Mesendoderm (in vitro differentiated cells): ENCODE results near the gene CNTN4.

Source experiments
- DNase-seq: peaks from one replicate; pipeline ENCODE4 v3.0.0; 2013
- H2AK5ac ChIP-seq: 2 replicates; pipeline ENCODE4 v1.6.1; 2013; ENCODE audit warnings: low read length, inconsistent platforms
- H2BK120ac ChIP-seq: 2 replicates; pipeline ENCODE4 v1.6.1; 2013; ENCODE audit warnings: low read depth, mild to moderate bottlenecking, low read length, moderate library complexity, mixed read lengths
- H2BK15ac ChIP-seq: replicated peaks from 2 replicates; pipeline ENCODE4 v1.6.1; 2013; ENCODE audit warnings: low read depth, mild to moderate bottlenecking, moderate library complexity
- H2BK5ac ChIP-seq: 2 replicates; pipeline ENCODE4 v1.6.1; 2013; ENCODE audit warnings: low read length, inconsistent platforms
- H3K18ac ChIP-seq: 2 replicates; pipeline ENCODE4 v1.6.1; 2013; ENCODE audit warnings: mild to moderate bottlenecking, low read length, mixed read lengths
- H3K23ac ChIP-seq: one replicate; pipeline ENCODE4 v1.6.1; 2013; ENCODE audit warnings: low read length
- H3K27ac ChIP-seq: 2 replicates; pipeline ENCODE4 v1.5.1; 2013; ENCODE audit warnings: low read depth, mild to moderate bottlenecking, inconsistent platforms, low read length, moderate library complexity
- H3K27me3 ChIP-seq: 2 replicates; pipeline ENCODE4 v1.6.1; 2013; ENCODE audit warnings: low read length, control low read depth, mild to moderate bottlenecking, inconsistent platforms; ENCODE audit not compliant: insufficient read depth, poor library complexity
- H3K36me3 ChIP-seq: 2 replicates; pipeline ENCODE4 v1.6.1; 2013; ENCODE audit warnings: low read length, inconsistent platforms; ENCODE audit not compliant: control insufficient read depth, insufficient read depth
- H3K4ac ChIP-seq: one replicate; pipeline ENCODE4 v1.6.1; 2013; ENCODE audit warnings: low read depth, mild to moderate bottlenecking, low read length, moderate library complexity
- H3K4me1 ChIP-seq: 2 replicates; pipeline ENCODE4 v1.6.1; 2013; ENCODE audit warnings: low read depth, low read length, inconsistent platforms; ENCODE audit not compliant: control insufficient read depth
- H3K4me2 ChIP-seq: 2 replicates; pipeline ENCODE4 v1.6.1; 2013; ENCODE audit warnings: low read length
- H3K4me3 ChIP-seq: 2 replicates; pipeline ENCODE4 v1.5.1; 2013; ENCODE audit warnings: mild to moderate bottlenecking, low read length
- H3K56ac ChIP-seq: one replicate; pipeline ENCODE4 v1.6.1; 2013; ENCODE audit warnings: low read length
- H3K79me1 ChIP-seq: 2 replicates; pipeline ENCODE4 v1.6.1; 2013; ENCODE audit warnings: low read length, inconsistent platforms
- H3K79me2 ChIP-seq: 2 replicates; pipeline ENCODE4 v1.6.1; 2013; ENCODE audit warnings: mild to moderate bottlenecking, low read length; ENCODE audit not compliant: control insufficient read depth, insufficient read depth
- H3K9ac ChIP-seq: 2 replicates; pipeline ENCODE4 v1.6.1; 2013; ENCODE audit warnings: low read length, inconsistent platforms
- H4K5ac ChIP-seq: one replicate; pipeline ENCODE4 v1.6.1; 2013; ENCODE audit warnings: low read length
- H4K8ac ChIP-seq: one replicate; pipeline ENCODE4 v1.6.1; 2013; ENCODE audit warnings: low read depth, mild to moderate bottlenecking, control low read depth, low read length, moderate library complexity
- WGBS: extraction: QIAGEN DNeasy Blood & Tissue Kit; methylation state at CpG from one replicate; pipeline ENCODE4 v1.1.7; 2013; ENCODE audit warnings: low lambda C conversion rate, missing lambda C conversion rate; ENCODE audit not compliant: insufficient coverage; ENCODE audit errors: extremely low coverage; 5-methylcytosine and 5-hydroxymethylcytosine counted together

CNTN4 gene

DNA sequence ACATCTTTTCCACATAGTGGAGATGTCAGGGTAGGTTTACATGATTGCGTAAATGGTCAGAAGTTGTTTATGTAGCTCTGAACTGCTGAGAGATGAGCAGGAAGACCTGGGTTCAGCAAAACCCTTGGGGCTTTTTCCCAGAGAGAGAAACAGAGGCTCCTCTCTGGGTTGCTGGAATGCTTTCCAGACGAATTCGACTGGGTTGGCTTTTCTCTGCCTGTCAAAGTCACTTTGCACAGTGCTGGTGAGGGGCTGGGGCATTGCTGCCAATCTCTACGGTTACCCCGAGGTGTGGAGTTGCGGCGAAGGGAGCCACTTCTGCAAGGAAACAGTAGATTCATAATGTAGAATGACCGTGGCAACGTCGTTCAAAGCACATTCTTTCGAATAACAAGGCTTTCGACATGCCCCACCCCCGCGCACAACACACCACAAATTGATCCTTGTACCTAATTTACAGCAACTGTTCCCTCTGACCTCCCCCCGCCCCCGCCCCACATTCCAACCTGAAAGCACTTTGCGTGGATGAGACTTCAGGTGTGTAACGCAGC is 950 bp upstream of the CNTN4 start:
- no peak overlapping the region for H2BK5ac ChIP-seq
- H3K27me3 ChIP-seq = peaks cover 3% of the 10 kb centered on the region
- H3K4ac ChIP-seq = no peak overlapping the region
- H3K4me3 ChIP-seq = no peak overlapping the region
- no peak overlapping the region for H2BK15ac ChIP-seq
- H4K5ac ChIP-seq = no peak overlapping the region
- H3K27ac ChIP-seq = no peak overlapping the region
- WGBS = no CpG with 5 or more reads among the region's 18 CpGs
- no peak overlapping the region for H4K8ac ChIP-seq
- peaks cover 1% of the 10 kb centered on the region for H3K79me1 ChIP-seq
- DNase-seq = no peak
- H3K56ac ChIP-seq = peak overlapping the region; percentile 82
- no peak overlapping the region for H3K9ac ChIP-seq
- no peak overlapping the region for H2AK5ac ChIP-seq
- no peaks in the 10 kb centered on the region for H3K36me3 ChIP-seq
- H2BK120ac ChIP-seq = no peak overlapping the region
- peak overlapping the region; percentile 57 for H3K23ac ChIP-seq
- peak overlapping the region; percentile 71 for H3K4me2 ChIP-seq
- H3K4me1 ChIP-seq = peaks cover 3% of the 10 kb centered on the region
- no peaks in the 10 kb centered on the region for H3K79me2 ChIP-seq
- H3K18ac ChIP-seq = no peak overlapping the region

DNA sequence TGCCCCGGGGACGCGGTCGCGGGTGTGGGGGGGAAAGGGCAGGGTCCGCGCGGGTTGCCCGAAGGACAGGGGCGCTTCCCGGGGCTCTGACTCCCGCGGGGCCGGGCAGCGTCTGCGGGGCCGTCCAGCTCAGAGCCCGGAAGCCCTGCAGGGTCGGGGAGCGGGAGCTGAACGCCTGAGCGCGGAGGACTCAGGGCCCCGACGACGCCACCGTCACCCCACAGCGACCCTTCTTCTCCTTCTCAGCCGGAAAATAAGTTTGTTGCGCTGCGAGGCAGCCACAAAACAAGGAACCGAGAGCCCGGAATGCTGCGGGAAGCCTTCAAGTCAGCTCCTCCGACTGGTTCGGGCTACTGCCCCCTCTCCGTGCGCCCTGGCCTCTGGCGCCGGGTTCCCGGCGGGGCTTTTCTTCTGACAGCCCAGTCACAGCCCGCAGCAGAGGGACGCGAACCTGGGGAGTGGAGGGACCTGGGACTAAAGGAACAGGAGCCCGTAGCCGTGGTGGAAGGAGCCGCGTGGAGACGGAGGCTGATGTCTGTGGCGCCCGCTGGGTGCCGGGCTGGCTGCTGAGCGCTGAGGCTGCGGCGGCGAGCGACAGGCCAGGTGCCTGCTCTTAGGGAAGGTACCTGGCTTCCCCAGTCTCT is 484 bp downstream of the CNTN4 start:
- peaks cover 1% of the 10 kb centered on the region for H3K79me1 ChIP-seq
- no peak overlapping the region for H4K8ac ChIP-seq
- H3K27ac ChIP-seq = peak overlapping the region; percentile 22
- H3K9ac ChIP-seq = peak overlapping the region; percentile 67
- no peak overlapping the region for H3K23ac ChIP-seq
- H4K5ac ChIP-seq = no peak overlapping the region
- no CpG with 5 or more reads among the region's 58 CpGs for WGBS
- H2AK5ac ChIP-seq = no peak overlapping the region
- H3K4me3 ChIP-seq = peak overlapping the region; percentile 35
- H3K4me1 ChIP-seq = peaks cover 3% of the 10 kb centered on the region
- peak overlapping the region; percentile 87 for H3K4me2 ChIP-seq
- peaks cover 3% of the 10 kb centered on the region for H3K27me3 ChIP-seq
- H3K56ac ChIP-seq = peak overlapping the region; percentile 86
- no peak overlapping the region for H2BK5ac ChIP-seq
- peak overlapping the region; percentile 75 for H3K18ac ChIP-seq
- DNase-seq = peak; percentile 88
- H3K4ac ChIP-seq = peak overlapping the region; percentile 83
- no peaks in the 10 kb centered on the region for H3K79me2 ChIP-seq
- H2BK15ac ChIP-seq = no peak overlapping the region
- no peaks in the 10 kb centered on the region for H3K36me3 ChIP-seq
- no peak overlapping the region for H2BK120ac ChIP-seq

- Histone ChIP-seq H3K79me2 (no peaks in the 10 kb centered on the region), H3K9ac (peak overlapping the region; percentile 67), H3K4ac (no peak overlapping the region), H4K8ac (no peak overlapping the region), H3K79me1 (peaks cover 1% of the 10 kb centered on the region), H3K27me3 (peaks cover 3% of the 10 kb centered on the region), H2AK5ac (no peak overlapping the region), H3K4me3 (peak overlapping the region; percentile 39), H2BK5ac (no peak overlapping the region), H2BK120ac (no peak overlapping the region), H3K36me3 (no peaks in the 10 kb centered on the region), H3K18ac (no peak overlapping the region), H4K5ac (no peak overlapping the region), H3K4me2 (peak overlapping the region; percentile 87), H3K56ac (peak overlapping the region; percentile 52), H3K27ac (no peak overlapping the region), H3K23ac (no peak overlapping the region), H3K4me1 (peaks cover 3% of the 10 kb centered on the region), H2BK15ac (no peak overlapping the region)
- no CpG with 5 or more reads among the region's 26 CpGs for WGBS
- peak; percentile 60 for DNase-seq
Observed at GRCh38 chr3:2099779-2100191, 1.1 kb downstream of the CNTN4 start.

- Histone ChIP-seq H3K79me2 (no peaks in the 10 kb centered on the region), H4K8ac (no peak overlapping the region), H3K27me3 (no peaks in the 10 kb centered on the region), H3K36me3 (no peaks in the 10 kb centered on the region), H3K4me1 (no peaks in the 10 kb centered on the region), H3K27ac (no peak overlapping the region), H3K4me2 (no peak overlapping the region), H3K56ac (no peak overlapping the region), H2BK5ac (no peak overlapping the region), H2AK5ac (no peak overlapping the region), H2BK15ac (no peak overlapping the region), H3K4ac (no peak overlapping the region), H3K4me3 (no peak overlapping the region), H3K23ac (no peak overlapping the region), H2BK120ac (no peak overlapping the region), H3K9ac (no peak overlapping the region), H3K18ac (no peak overlapping the region), H3K79me1 (peaks cover 3% of the 10 kb centered on the region), H4K5ac (no peak overlapping the region)
- no peak for DNase-seq
- WGBS = no CpG with 5 or more reads among the region's 6 CpGs
Observed at GRCh38 chr3:2106438-2106837, 7.8 kb downstream of the CNTN4 start.

DNA sequence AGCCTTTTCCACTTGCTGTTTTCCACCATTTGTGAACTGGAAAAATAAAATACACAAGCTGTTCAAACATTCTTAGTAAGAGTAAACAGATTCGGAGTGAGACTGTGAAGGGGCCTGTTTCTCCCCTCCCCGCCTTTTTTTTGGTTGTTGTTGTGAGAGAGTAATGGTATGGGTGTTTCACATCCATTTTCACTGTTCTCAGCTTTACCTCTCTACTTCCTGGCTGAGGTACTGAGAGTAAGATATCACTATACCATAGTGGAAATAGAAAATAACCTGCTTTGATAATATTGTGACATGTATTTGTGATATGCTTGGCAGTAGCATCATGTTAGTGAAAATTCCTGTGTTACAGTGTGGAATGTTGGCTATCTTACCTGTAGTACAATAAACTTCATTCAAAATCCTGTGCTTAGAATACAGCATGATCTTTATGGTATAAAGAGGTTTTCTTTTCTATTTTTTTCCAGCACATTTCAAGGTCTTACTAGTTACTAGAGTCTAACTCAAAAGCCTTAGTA is 12.0 kb downstream of the CNTN4 start:
- Histone ChIP-seq H3K4me2 (no peak overlapping the region), H4K5ac (no peak overlapping the region), H3K36me3 (no peaks in the 10 kb centered on the region), H4K8ac (no peak overlapping the region), H3K56ac (no peak overlapping the region), H3K4me3 (no peak overlapping the region), H3K27ac (no peak overlapping the region), H3K9ac (no peak overlapping the region), H3K18ac (no peak overlapping the region), H2BK5ac (no peak overlapping the region), H3K23ac (no peak overlapping the region), H3K79me2 (no peaks in the 10 kb centered on the region), H3K4ac (no peak overlapping the region), H3K27me3 (no peaks in the 10 kb centered on the region), H2AK5ac (no peak overlapping the region), H2BK15ac (no peak overlapping the region), H3K79me1 (peaks cover 2% of the 10 kb centered on the region), H2BK120ac (no peak overlapping the region), H3K4me1 (no peaks in the 10 kb centered on the region)
- no peak for DNase-seq
- WGBS = no CpG with 5 or more reads among the region's 2 CpGs
